Activated CD8-positive, alpha-beta T cell treated with anti-CD3 and anti-CD28 coated beads for 36 hours (primary cell): ENCODE measurements around the gene TOM1L2. TPM values are rescaled to one million over a fixed set of nuclear protein-coding genes. Genes with fewer than 3 reads are reported as not detected.

ENCODE experiments used
- ATAC-seq: fragments of 200-7000 bp; cut with Tn5 transposase; one replicate; pipeline ENCODE4 v1.10.0; 2021; ENCODE audit warnings: mild to moderate bottlenecking, moderate library complexity
- CTCF ChIA-PET: fragments of 350-600 bp; sonication (Branson Sonifier 250); formaldehyde crosslinking; loops from one replicate; lab custom pipeline; 2021; ENCODE audit warnings: antibody characterized with exemption; lab: Charles Lee
- POLR2A ChIA-PET: fragments of 350-600 bp; sonication (Branson Sonifier 250); formaldehyde crosslinking; loops from one replicate; lab custom pipeline; 2021; ENCODE audit warnings: antibody characterized with exemption; lab: Charles Lee
- DNase-seq: peaks from one replicate; pipeline ENCODE4 v3.0.0-alpha.2; 2020
- H3K27ac Mint-ChIP-seq: one replicate; pipeline ENCODE4 v1.8.0; 2021; ENCODE audit warnings: mild to moderate bottlenecking, mixed read lengths
- H3K27me3 Mint-ChIP-seq: one replicate; pipeline ENCODE4 v1.8.0; 2021; ENCODE audit warnings: mixed read lengths
- H3K36me3 Mint-ChIP-seq: one replicate; pipeline ENCODE4 v1.8.0; 2021; ENCODE audit warnings: low read depth, mixed read lengths
- H3K4me1 Mint-ChIP-seq: one replicate; pipeline ENCODE4 v1.8.0; 2021; ENCODE audit warnings: low read depth, mixed read lengths
- H3K4me3 Mint-ChIP-seq: one replicate; pipeline ENCODE4 v1.8.0; 2021; ENCODE audit warnings: mild to moderate bottlenecking, moderate library complexity, mixed read lengths
- H3K9me3 Mint-ChIP-seq: one replicate; pipeline ENCODE4 v1.8.0; 2021; ENCODE audit warnings: mixed read lengths
- intact Hi-C: fragments of 100-400 bp; cut with micrococcal nuclease; formaldehyde crosslinking; loops from one replicate; pipeline ENCODE4 v1.10.0; 2022
- total RNA-seq, 2 experiments: library from RNA; stranded (reverse); gene quantifications; one replicate each; pipeline ENCODE4 v1.2.3, GENCODE V29; 2021
- TF ChIP-seq, protein P1 (sequence below): fragments of 200-600 bp; IDR thresholded peaks from one replicate; pipeline ENCODE4 v1.8.0; 2022; ENCODE audit warnings: antibody characterized with exemption, mild to moderate bottlenecking

The TOM1L2 gene
- total RNA-seq, 2 experiments from 2014 or later: 10.3 to 10.8 TPM

DNA sequence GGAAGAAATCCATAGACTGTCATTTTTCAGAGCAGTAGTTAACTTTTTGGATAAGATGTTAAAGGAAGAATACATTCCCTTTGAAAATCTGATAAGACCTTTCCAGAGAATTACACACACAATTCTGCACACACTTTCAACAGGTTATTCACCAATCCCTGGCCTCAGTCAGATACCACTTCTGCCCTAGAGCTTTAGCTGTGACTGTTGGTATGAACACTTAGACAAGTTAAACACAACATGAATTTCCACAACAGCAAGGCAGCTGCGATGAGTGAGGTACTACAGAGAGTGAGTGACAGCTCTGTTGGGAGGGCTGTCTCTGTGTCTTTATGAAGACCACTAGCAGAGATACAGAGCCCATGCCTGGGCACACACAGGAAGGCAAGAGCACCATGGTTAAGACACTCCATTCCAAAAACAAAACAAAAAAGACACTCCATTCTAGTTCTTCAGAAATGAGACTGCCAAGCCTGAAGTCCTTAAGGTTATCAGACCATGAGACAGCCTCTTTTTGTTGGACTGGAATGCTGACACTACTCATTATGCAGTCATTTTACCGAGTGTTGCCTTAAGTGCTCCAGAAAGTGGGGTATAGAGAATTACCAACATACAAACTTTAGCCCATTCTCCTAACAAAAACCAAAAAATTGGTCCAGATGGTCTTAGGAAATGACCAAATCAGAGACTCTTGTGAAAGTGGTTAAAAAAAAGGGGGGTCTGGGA lies 42.4 kb downstream of the TOM1L2 start:
- ChIA-PET CTCF (no interaction called here), POLR2A (no interaction called here)
- no peak for DNase-seq
- no peak overlapping the region for H3K27ac Mint-ChIP-seq
- H3K36me3 Mint-ChIP-seq: no peaks in the 10 kb centered on the region
- no peak overlapping the region for H3K4me3 Mint-ChIP-seq
- H3K4me1 Mint-ChIP-seq: peaks cover 11% of the 10 kb centered on the region
- intact Hi-C loops: no loop called here
- no peaks in the 10 kb centered on the region for H3K27me3 Mint-ChIP-seq
- H3K9me3 Mint-ChIP-seq: no peaks in the 10 kb centered on the region
- TF ChIP-seq, protein P1, sequence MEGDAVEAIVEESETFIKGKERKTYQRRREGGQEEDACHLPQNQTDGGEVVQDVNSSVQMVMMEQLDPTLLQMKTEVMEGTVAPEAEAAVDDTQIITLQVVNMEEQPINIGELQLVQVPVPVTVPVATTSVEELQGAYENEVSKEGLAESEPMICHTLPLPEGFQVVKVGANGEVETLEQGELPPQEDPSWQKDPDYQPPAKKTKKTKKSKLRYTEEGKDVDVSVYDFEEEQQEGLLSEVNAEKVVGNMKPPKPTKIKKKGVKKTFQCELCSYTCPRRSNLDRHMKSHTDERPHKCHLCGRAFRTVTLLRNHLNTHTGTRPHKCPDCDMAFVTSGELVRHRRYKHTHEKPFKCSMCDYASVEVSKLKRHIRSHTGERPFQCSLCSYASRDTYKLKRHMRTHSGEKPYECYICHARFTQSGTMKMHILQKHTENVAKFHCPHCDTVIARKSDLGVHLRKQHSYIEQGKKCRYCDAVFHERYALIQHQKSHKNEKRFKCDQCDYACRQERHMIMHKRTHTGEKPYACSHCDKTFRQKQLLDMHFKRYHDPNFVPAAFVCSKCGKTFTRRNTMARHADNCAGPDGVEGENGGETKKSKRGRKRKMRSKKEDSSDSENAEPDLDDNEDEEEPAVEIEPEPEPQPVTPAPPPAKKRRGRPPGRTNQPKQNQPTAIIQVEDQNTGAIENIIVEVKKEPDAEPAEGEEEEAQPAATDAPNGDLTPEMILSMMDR: no peak
- no peak for ATAC-seq

DNA sequence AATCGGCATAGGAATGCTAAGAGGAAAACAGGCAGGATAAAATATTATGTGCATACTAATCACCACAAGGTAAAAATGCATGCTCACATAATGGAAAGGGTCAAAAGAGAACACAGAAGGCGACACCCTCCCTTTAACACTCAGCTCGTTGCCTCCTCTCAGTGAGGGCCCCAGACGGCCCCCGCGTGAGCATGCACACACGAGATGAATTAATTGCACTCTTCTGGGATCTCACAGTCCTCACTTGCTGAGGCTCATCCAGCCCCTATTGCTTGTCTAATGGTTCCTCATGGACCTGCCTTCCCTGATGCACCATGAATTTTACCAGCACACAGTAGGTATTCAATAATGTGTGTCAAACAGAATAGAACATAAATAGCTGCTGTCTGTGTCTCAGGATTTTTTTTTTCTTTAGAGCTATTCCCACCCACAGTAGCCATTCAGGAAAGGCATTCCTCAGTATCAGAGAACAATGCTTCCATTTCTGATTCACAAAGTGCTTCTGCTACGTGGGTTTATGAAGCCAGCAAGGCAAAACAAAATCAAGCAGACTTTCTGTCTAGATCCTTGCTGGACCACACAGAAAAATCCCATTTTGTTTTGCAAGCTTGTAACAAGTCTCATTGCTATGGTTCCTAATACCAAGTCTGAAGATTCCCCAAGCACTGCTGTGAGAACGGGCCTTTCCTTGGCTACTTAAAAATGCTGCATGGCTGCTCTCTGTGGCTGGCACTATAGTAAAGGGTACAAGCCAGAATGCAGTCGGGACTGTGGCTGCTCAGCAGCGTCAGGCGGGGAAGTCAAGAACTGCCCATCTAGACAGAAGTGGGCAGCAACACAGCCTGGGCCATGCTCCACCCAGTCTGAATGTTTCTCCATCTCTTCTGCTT lies 43.6 kb downstream of the TOM1L2 start:
- no peaks in the 10 kb centered on the region for H3K36me3 Mint-ChIP-seq
- no peak overlapping the region for H3K27ac Mint-ChIP-seq

DNA sequence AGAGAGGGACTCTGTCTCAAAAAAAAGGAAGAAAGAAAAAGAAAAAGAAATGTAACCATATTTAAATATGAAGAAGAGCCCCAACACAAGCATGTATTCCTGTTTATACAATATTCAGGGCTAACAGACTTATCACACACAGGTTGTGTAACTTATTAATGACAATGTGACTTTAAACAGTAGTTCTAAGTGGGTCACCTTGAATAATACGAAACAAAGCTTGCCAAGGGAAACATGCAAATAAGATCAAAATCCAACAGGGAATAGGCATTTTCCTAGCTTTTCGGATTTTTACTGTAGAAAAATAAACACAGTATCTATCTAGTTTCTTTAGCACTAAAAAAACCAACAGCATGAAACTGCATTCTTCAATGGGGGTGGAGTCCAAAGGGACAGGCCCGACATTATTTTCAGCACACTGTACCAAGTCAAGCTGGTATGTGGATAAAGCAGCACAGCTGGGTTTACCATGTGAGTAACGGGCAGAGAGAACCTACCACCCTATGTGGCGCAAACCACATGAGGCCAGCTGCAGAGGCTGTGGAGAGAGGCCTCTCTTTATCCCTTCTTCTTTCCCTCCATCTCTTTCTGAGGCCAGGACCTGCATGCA lies 45.3 kb downstream of the TOM1L2 start:
- no peak overlapping the region for H3K4me3 Mint-ChIP-seq
- intact Hi-C loops: no loop called here
- no peaks in the 10 kb centered on the region for H3K36me3 Mint-ChIP-seq
- H3K4me1 Mint-ChIP-seq: no peaks in the 10 kb centered on the region
- H3K27ac Mint-ChIP-seq: no peak overlapping the region
- CTCF ChIA-PET: interaction anchor here (0.9 to 1.6 kb wide), 4 partner anchors 8 to 107 kb away, joined by 3 to 12 read pairs (median 4); no protein-coding TSS in a partner anchor
- no peaks in the 10 kb centered on the region for H3K27me3 Mint-ChIP-seq
- POLR2A ChIA-PET: no interaction called here
- no peaks in the 10 kb centered on the region for H3K9me3 Mint-ChIP-seq
- ATAC-seq (no peak), DNase-seq (no peak)
- TF ChIP-seq, protein P1: no peak

More for the DNA sequence above, 43.6 kb downstream of the TOM1L2 start:
- intact Hi-C loops: no loop called here
- ChIA-PET POLR2A (interaction anchor here (0.6 kb wide), 1 partner anchor 950 kb away, joined by 4 read pairs; no protein-coding TSS in a partner anchor), CTCF (interaction anchor here (1.6 kb wide), 1 partner anchor 10 kb away, joined by 12 read pairs; no protein-coding TSS in a partner anchor)
- H3K9me3 Mint-ChIP-seq: no peaks in the 10 kb centered on the region
- TF ChIP-seq, protein P1: no peak
- DNase-seq (no peak), ATAC-seq (no peak)
- H3K27me3 Mint-ChIP-seq: no peaks in the 10 kb centered on the region
- H3K4me3 Mint-ChIP-seq: no peak overlapping the region
- H3K4me1 Mint-ChIP-seq: peaks cover 2% of the 10 kb centered on the region

GRCh38 chr17:17926036-17926435 lies 46.2 kb downstream of the TOM1L2 start:
- intact Hi-C loops: no loop called here
- CTCF ChIA-PET: interaction anchor here (1.4 to 1.6 kb wide), 2 partner anchors 12 to 25 kb away, joined by 3 to 5 read pairs; no protein-coding TSS in a partner anchor
- no peak overlapping the region for H3K4me3 Mint-ChIP-seq

More at GRCh38 chr17:17926036-17926435, 46.2 kb downstream of the TOM1L2 start:
- Mint-ChIP-seq H3K36me3 (no peaks in the 10 kb centered on the region), H3K27ac (no peak overlapping the region), H3K27me3 (no peaks in the 10 kb centered on the region), H3K4me1 (peaks cover 6% of the 10 kb centered on the region), H3K9me3 (no peaks in the 10 kb centered on the region)
- DNase-seq (no peak), ATAC-seq (no peak)
- POLR2A ChIA-PET: no interaction called here
- TF ChIP-seq, protein P1: no peak
